ENCODE data around the gene GRAMD1A. TPM values are rescaled to one million over a fixed set of nuclear protein-coding genes. Genes with fewer than 3 reads are reported as not detected.
A peak's percentile ranks its signal among the peaks of the same experiment; 100 is the strongest.

The GRAMD1A gene
- total RNA-seq, 1 donor from 2014 or later = 27.2 TPM

DNA sequence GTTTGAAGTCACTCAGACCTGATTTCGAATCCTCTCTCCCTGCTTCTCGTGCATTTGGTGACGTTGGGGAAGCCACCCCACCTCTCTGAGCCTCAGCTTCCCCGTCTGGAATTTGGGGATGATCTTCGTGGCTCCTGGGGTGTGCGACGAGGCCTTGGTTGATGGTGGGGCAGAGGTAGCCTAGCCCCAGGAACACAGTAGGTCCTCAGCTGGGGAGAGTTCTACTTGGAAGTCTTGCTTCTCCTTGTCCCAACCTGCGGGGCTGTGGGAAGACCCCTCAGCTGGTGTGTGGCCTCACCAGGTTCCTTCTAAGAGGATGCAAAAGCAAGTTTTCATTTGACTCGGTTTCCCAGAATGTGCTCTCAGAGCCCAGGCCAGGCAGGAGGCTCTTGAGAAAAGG is 54.5 kb downstream of the GRAMD1A start:
- H3K9me3 Mint-ChIP-seq = no peaks in the 10 kb centered on the region
- H3K4me1 Mint-ChIP-seq = peaks cover 5% of the 10 kb centered on the region
- H3K27ac Mint-ChIP-seq = no peak overlapping the region
- H3K9me3 ChIP-seq (ENCODE audit: low read depth) = no peaks in the 10 kb centered on the region
- no peak for TF ChIP-seq EZH2phosphoT487 (IDR thresholded peaks at IDR 0.05)
- TF ChIP-seq, protein P1, sequence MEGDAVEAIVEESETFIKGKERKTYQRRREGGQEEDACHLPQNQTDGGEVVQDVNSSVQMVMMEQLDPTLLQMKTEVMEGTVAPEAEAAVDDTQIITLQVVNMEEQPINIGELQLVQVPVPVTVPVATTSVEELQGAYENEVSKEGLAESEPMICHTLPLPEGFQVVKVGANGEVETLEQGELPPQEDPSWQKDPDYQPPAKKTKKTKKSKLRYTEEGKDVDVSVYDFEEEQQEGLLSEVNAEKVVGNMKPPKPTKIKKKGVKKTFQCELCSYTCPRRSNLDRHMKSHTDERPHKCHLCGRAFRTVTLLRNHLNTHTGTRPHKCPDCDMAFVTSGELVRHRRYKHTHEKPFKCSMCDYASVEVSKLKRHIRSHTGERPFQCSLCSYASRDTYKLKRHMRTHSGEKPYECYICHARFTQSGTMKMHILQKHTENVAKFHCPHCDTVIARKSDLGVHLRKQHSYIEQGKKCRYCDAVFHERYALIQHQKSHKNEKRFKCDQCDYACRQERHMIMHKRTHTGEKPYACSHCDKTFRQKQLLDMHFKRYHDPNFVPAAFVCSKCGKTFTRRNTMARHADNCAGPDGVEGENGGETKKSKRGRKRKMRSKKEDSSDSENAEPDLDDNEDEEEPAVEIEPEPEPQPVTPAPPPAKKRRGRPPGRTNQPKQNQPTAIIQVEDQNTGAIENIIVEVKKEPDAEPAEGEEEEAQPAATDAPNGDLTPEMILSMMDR (IDR thresholded peaks at IDR 0.05) = no peak
- no peak for TF ChIP-seq EZH2 (IDR thresholded peaks at IDR 0.05)
- DNase-seq (ENCODE audit: low spot score) = no peak
- no peak overlapping the region for H3K27ac ChIP-seq
- H3K4me3 ChIP-seq = no peak overlapping the region
- H3K79me2 ChIP-seq (ENCODE audit: low read depth) = no peaks in the 10 kb centered on the region
- no peak overlapping the region for H3K4me3 Mint-ChIP-seq
- peaks cover 9% of the 10 kb centered on the region for H3F3A ChIP-seq (ENCODE audit: low read depth)
- H3K27me3 Mint-ChIP-seq (ENCODE audit: insufficient read depth, low read depth) = peaks cover 11% of the 10 kb centered on the region
- no peak overlapping the region for H2AFZ ChIP-seq (replicated peaks)
- no peaks in the 10 kb centered on the region for H3K36me3 Mint-ChIP-seq
- no peaks in the 10 kb centered on the region for H3K36me3 ChIP-seq
- H3K9ac ChIP-seq = no peak overlapping the region
- H3K4me2 ChIP-seq = no peak overlapping the region
- no peaks in the 10 kb centered on the region for H3K27me3 ChIP-seq
- H4K20me1 ChIP-seq (ENCODE audit: low read depth) = no peaks in the 10 kb centered on the region
- H3K4me1 ChIP-seq = peaks cover 6% of the 10 kb centered on the region

DNA sequence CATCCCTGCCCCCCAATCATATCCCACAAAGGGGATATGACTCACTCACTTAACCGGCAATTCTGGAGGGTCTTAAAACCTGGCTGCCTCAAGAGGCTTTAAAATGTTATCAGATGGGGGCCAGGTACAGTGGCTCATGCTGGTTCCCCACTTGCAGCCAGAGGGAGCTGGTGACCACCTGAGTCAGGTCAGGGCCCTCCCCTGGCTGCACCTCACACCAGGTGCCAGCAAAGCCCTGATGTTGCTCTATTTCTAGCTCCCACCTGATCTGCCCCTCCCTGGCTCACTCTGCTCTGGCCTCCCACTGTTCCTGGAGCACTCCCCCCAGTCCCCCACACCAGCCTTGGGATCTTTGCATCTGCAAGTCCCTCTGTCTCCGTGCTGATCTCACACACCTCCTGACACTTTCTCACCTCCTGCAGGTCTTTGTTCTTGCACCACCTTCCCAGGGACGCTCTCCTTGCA is 55.6 kb downstream of the GRAMD1A start:
- TF ChIP-seq, protein P1 (IDR thresholded peaks at IDR 0.05) = peak; percentile 61
- TF ChIP-seq EZH2phosphoT487 (IDR thresholded peaks at IDR 0.05) = no peak
- TF ChIP-seq EZH2 (IDR thresholded peaks at IDR 0.05) = no peak
- no peaks in the 10 kb centered on the region for H3K79me2 ChIP-seq (ENCODE audit: low read depth)
- Mint-ChIP-seq H3K27ac (peak overlapping the region; percentile 87), H3K36me3 (no peaks in the 10 kb centered on the region), H3K27me3 (ENCODE audit: insufficient read depth, low read depth) (peaks cover 9% of the 10 kb centered on the region), H3K4me1 (peaks cover 5% of the 10 kb centered on the region), H3K4me3 (no peak overlapping the region), H3K9me3 (no peaks in the 10 kb centered on the region)
- H4K20me1 ChIP-seq (ENCODE audit: low read depth) = no peaks in the 10 kb centered on the region
- H3K27ac ChIP-seq = no peak overlapping the region
- DNase-seq (ENCODE audit: low spot score) = peak; percentile 59
- no peaks in the 10 kb centered on the region for H3K9me3 ChIP-seq (ENCODE audit: low read depth)
- H3K4me3 ChIP-seq = no peak overlapping the region
- H3K9ac ChIP-seq = no peak overlapping the region
- H2AFZ ChIP-seq (replicated peaks) = peak overlapping the region; percentile 57
- H3K27me3 ChIP-seq = no peaks in the 10 kb centered on the region
- peaks cover 9% of the 10 kb centered on the region for H3F3A ChIP-seq (ENCODE audit: low read depth)
- peaks cover 6% of the 10 kb centered on the region for H3K4me1 ChIP-seq
- H3K36me3 ChIP-seq = no peaks in the 10 kb centered on the region
- H3K4me2 ChIP-seq = peak overlapping the region; percentile 56

DNA sequence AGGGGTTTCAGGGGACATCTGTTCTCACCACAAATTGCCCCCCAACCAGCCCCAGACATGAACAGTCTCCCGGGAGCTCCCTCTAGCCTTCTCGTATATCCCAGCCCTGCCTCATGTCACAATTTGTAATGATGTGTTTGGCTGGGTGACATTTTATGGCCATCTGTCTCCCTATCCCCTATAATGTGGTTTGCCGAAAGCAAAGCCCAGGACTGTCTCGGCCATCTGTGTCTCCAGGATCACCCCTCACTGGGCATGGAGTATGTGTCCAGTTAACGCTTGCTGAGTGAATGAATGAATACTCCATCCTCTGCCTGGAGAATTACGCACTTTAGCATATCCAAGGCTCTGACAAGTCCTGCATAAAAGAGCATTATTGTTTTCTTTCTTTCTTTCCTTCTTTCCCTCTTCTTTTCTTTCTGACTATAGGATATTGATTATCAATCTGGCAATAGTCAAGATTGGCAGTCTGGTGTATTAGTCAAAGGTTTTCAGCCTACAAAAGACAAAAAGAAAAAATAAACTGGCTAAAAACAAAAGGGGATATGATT is 56.5 kb downstream of the GRAMD1A start:
- H3K36me3 ChIP-seq = no peaks in the 10 kb centered on the region
- H3K79me2 ChIP-seq (ENCODE audit: low read depth) = no peaks in the 10 kb centered on the region
- no peak overlapping the region for H3K27ac ChIP-seq
- H3K9me3 ChIP-seq (ENCODE audit: low read depth) = no peaks in the 10 kb centered on the region
- H3K4me1 ChIP-seq = peaks cover 6% of the 10 kb centered on the region
- H3K4me3 ChIP-seq = no peak overlapping the region
- Mint-ChIP-seq H3K36me3 (no peaks in the 10 kb centered on the region), H3K27ac (no peak overlapping the region), H3K27me3 (ENCODE audit: insufficient read depth, low read depth) (peaks cover 8% of the 10 kb centered on the region), H3K4me1 (peaks cover 5% of the 10 kb centered on the region), H3K9me3 (no peaks in the 10 kb centered on the region), H3K4me3 (no peak overlapping the region)
- no peak overlapping the region for H2AFZ ChIP-seq (replicated peaks)
- H3K4me2 ChIP-seq = no peak overlapping the region
- DNase-seq (ENCODE audit: low spot score) = no peak
- peaks cover 9% of the 10 kb centered on the region for H3F3A ChIP-seq (ENCODE audit: low read depth)
- H4K20me1 ChIP-seq (ENCODE audit: low read depth) = no peaks in the 10 kb centered on the region
- H3K9ac ChIP-seq = no peak overlapping the region
- H3K27me3 ChIP-seq = no peaks in the 10 kb centered on the region
- TF ChIP-seq EZH2phosphoT487 (IDR thresholded peaks at IDR 0.05) (no peak), EZH2 (IDR thresholded peaks at IDR 0.05) (no peak)
- TF ChIP-seq, protein P1 (IDR thresholded peaks at IDR 0.05) = no peak
